ENCODE measurements around the gene TPPP2.

TPPP2 gene

DNA sequence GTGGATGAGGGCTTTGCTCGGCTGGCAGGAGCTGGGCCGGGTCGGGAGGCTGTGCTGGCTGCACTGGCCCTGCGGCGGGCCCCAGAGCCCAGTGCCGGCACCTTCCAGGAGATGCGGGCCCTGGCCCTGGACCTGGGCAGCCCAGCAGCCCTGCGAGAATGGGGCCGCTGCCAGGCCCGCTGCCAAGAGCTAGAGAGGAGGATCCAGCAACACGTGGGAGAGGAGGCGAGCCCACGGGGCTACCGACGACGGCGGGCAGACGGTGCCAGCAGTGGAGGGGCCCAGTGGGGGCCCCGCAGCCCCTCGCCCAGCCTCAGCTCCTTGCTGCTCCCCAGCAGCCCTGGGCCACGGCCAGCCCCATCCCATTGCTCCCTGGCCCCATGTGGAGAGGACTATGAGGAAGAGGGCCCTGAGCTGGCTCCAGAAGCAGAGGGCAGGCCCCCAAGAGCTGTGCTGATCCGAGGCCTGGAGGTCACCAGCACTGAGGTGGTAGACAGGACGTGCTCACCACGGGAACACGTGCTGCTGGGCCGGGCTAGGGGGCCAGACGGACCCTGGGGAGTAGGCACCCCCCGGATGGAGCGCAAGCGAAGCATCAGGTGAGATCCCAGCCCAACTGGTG is 51.6 kb downstream of the TPPP2 start:
- no peak for DNase-seq

All from NCI-H524 (cell line).